Measurements from ENCODE around the gene TEX48. TPM values are rescaled to one million over a fixed set of nuclear protein-coding genes. Genes with fewer than 3 reads are reported as not detected.

TEX48 gene
- polyA plus RNA-seq, 1 of the 3 experiments (the other 2 are of a cell fraction), result 0.46 TPM

DNA sequence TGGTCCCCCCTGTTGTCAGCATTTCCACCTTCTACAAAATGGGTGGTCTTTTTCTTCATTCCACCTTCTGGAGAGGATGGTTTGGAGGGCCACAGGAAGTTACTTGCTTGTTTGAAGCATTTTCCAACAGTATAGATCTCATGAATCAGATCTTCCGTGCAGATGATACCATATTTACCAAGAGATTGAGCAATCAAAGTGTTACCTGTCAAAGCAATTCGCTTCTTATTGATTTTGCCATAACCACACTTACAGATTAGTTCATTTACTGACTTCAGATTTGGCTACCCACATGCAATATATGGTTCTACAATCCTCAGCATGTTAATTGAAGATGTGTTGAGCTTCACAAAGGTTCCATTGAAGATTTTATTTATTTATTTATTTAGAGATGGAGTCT, 14.0 kb upstream of the TEX48 start (continued):
- TF ChIP-seq, protein P1, sequence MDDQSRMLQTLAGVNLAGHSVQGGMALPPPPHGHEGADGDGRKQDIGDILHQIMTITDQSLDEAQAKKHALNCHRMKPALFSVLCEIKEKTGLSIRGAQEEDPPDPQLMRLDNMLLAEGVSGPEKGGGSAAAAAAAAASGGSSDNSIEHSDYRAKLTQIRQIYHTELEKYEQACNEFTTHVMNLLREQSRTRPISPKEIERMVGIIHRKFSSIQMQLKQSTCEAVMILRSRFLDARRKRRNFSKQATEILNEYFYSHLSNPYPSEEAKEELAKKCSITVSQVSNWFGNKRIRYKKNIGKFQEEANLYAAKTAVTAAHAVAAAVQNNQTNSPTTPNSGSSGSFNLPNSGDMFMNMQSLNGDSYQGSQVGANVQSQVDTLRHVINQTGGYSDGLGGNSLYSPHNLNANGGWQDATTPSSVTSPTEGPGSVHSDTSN (IDR thresholded peaks at IDR 0.05), result no peak

DNA sequence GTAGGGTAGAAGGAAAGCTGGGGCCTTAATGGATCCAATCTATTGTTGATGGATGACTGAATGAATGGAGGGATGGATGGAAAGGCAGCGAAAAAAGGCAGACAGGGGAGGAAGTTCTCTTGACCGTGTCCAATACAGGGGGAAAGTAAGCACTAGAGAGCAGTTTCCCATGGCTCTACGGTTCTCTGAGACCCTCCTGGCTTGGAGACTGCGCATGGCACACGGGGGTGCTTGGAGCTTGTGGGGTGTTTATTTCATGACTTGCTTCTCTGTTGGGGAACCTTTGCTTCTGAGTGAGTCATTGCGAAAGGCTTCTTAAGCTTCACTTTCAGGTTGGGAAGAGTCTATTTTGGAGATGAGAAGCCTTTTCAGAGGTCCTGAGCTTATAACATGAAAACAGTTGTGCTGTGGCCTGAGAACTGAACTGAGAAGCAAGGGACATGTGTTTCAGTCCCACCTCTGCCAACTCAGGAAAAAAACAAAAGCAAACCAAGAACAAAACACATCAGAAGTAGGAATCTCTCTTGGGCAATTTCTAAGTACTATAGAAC, 12.8 kb upstream of the TEX48 start:
- WGBS (ENCODE audit: low lambda C conversion rate), result 70% methylated on average over 6 of the region's 6 CpGs
- TF ChIP-seq RCOR1 (IDR thresholded peaks at IDR 0.05; ENCODE audit: low read length), result no peak
- no peak for TF ChIP-seq FOSL2 (IDR thresholded peaks at IDR 0.05; ENCODE audit: borderline replicate concordance, low read depth)
- TF ChIP-seq, protein P1 (IDR thresholded peaks at IDR 0.05), result no peak
- TF ChIP-seq, protein P2, sequence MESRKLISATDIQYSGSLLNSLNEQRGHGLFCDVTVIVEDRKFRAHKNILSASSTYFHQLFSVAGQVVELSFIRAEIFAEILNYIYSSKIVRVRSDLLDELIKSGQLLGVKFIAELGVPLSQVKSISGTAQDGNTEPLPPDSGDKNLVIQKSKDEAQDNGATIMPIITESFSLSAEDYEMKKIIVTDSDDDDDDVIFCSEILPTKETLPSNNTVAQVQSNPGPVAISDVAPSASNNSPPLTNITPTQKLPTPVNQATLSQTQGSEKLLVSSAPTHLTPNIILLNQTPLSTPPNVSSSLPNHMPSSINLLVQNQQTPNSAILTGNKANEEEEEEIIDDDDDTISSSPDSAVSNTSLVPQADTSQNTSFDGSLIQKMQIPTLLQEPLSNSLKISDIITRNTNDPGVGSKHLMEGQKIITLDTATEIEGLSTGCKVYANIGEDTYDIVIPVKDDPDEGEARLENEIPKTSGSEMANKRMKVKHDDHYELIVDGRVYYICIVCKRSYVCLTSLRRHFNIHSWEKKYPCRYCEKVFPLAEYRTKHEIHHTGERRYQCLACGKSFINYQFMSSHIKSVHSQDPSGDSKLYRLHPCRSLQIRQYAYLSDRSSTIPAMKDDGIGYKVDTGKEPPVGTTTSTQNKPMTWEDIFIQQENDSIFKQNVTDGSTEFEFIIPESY (IDR thresholded peaks at IDR 0.05; ENCODE audit: borderline replicate concordance, low read depth), result no peak
- TF ChIP-seq, protein P3, sequence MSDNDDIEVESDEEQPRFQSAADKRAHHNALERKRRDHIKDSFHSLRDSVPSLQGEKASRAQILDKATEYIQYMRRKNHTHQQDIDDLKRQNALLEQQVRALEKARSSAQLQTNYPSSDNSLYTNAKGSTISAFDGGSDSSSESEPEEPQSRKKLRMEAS (IDR thresholded peaks at IDR 0.05; ENCODE audit: low read depth), result no peak
- TF ChIP-seq MEF2A (IDR thresholded peaks at IDR 0.05; ENCODE audit: borderline replicate concordance, low read depth), result no peak
- peaks cover 0 to 50% of the 10 kb centered on the region in 2 experiments for H3K4me1 ChIP-seq (ENCODE audit: control insufficient read depth in 1 of 2, insufficient read depth in 2 of 2, low read depth in 1 of 2, low read length in 1 of 2)
- no peak overlapping the region for H3K4me3 ChIP-seq (ENCODE audit: low read depth in 2 of 2, low read length in 1 of 2)
- ChIA-PET CTCF (no interaction called here), POLR2A (no interaction called here)
- no peaks in the 10 kb centered on the region for H3K9me3 ChIP-seq
- H4K20me1 ChIP-seq (ENCODE audit: insufficient read depth), result no peaks in the 10 kb centered on the region
- H3K4me2 ChIP-seq, result peak overlapping the region; percentile 51
- H3K9ac ChIP-seq, result peak overlapping the region; percentile 22
- DNase-seq, result no peak
- H3K36me3 ChIP-seq (replicated peaks in 1 of 2; ENCODE audit: control insufficient read depth in 1 of 2, insufficient read depth in 2 of 2, low read length in 1 of 2), result no peaks in the 10 kb centered on the region
- no peaks in the 10 kb centered on the region for H3K27me3 ChIP-seq (ENCODE audit: insufficient read depth)
- no peaks in the 10 kb centered on the region for H3K79me2 ChIP-seq (ENCODE audit: insufficient read depth)
- peak overlapping the region; percentile 81 to 95; a peak in 3 of 4 replicates for H3K27ac ChIP-seq (ENCODE audit: low read depth in 2 of 2, low read length in 1 of 2)
- H2AFZ ChIP-seq (ENCODE audit: low read depth), result peak overlapping the region; percentile 39
- peaks cover 35% of the 10 kb centered on the region for H3F3A ChIP-seq (replicated peaks; ENCODE audit: insufficient read depth)
- no peaks in the 10 kb centered on the region for H3K9me2 ChIP-seq

DNA sequence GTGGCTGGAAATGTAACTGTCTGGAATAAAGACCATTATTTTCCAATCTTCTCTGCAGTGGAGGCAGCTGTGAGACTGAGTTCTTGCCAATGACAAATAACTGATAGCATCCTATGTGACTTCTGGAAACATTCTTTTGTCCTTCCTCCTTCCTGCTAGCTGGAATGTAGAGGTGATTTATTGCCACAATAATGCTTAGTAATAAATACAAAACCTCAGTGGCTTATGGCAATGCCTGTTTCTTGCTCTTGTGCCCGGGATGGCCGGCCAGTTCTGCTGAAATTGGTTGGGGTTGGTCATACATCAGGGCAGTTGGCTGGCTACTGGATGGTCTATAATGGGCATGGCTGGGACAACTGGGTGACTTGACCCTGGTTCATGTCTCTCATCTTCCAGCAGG, 12.2 kb upstream of the TEX48 start:
- 16% methylated on average over 2 of the region's 2 CpGs for WGBS (ENCODE audit: low lambda C conversion rate)
- Histone ChIP-seq H3K79me2 (ENCODE audit: insufficient read depth) (no peaks in the 10 kb centered on the region), H3K4me2 (peak overlapping the region; percentile 51), H3F3A (replicated peaks; ENCODE audit: insufficient read depth) (peaks cover 35% of the 10 kb centered on the region), H3K36me3 (replicated peaks in 1 of 2; ENCODE audit: control insufficient read depth in 1 of 2, insufficient read depth in 2 of 2, low read length in 1 of 2) (no peaks in the 10 kb centered on the region), H3K27me3 (ENCODE audit: insufficient read depth) (no peaks in the 10 kb centered on the region), H3K4me3 (ENCODE audit: low read depth in 2 of 2, low read length in 1 of 2) (no peak overlapping the region), H2AFZ (ENCODE audit: low read depth) (peak overlapping the region; percentile 39; the same call in 1 of the 2 replicates), H4K20me1 (ENCODE audit: insufficient read depth) (no peaks in the 10 kb centered on the region), H3K9me2 (no peaks in the 10 kb centered on the region), H3K4me1 (ENCODE audit: control insufficient read depth in 1 of 2, insufficient read depth in 2 of 2, low read depth in 1 of 2, low read length in 1 of 2) (peaks cover 0 to 50% of the 10 kb centered on the region in 2 experiments), H3K9me3 (no peaks in the 10 kb centered on the region), H3K27ac (ENCODE audit: low read depth in 2 of 2, low read length in 1 of 2) (peak overlapping the region; percentile 81 to 95; a peak in 3 of 4 replicates), H3K9ac (peak overlapping the region; percentile 22)
- ChIA-PET POLR2A (no interaction called here), CTCF (interaction anchor here (0.9 to 4.5 kb wide), 2 partner anchors 13 to 217 kb away, joined by 3 to 26 read pairs; partner anchors contain the start of gene TEX48)
- no peak for DNase-seq
- peak; percentile 82 for TF ChIP-seq FOSL2 (IDR thresholded peaks at IDR 0.05; ENCODE audit: borderline replicate concordance, low read depth)
- TF ChIP-seq, protein P2 (IDR thresholded peaks at IDR 0.05; ENCODE audit: borderline replicate concordance, low read depth), result peak; percentile 62; the same call in 1 of the 2 replicates
- TF ChIP-seq, protein P4, sequence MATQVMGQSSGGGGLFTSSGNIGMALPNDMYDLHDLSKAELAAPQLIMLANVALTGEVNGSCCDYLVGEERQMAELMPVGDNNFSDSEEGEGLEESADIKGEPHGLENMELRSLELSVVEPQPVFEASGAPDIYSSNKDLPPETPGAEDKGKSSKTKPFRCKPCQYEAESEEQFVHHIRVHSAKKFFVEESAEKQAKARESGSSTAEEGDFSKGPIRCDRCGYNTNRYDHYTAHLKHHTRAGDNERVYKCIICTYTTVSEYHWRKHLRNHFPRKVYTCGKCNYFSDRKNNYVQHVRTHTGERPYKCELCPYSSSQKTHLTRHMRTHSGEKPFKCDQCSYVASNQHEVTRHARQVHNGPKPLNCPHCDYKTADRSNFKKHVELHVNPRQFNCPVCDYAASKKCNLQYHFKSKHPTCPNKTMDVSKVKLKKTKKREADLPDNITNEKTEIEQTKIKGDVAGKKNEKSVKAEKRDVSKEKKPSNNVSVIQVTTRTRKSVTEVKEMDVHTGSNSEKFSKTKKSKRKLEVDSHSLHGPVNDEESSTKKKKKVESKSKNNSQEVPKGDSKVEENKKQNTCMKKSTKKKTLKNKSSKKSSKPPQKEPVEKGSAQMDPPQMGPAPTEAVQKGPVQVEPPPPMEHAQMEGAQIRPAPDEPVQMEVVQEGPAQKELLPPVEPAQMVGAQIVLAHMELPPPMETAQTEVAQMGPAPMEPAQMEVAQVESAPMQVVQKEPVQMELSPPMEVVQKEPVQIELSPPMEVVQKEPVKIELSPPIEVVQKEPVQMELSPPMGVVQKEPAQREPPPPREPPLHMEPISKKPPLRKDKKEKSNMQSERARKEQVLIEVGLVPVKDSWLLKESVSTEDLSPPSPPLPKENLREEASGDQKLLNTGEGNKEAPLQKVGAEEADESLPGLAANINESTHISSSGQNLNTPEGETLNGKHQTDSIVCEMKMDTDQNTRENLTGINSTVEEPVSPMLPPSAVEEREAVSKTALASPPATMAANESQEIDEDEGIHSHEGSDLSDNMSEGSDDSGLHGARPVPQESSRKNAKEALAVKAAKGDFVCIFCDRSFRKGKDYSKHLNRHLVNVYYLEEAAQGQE (IDR thresholded peaks at IDR 0.05; ENCODE audit: low read depth, low read length), result 0 out of 2 replicates have a peak, but pooled peaks have one; percentile 30
- TF ChIP-seq FOXM1 (IDR thresholded peaks at IDR 0.05; ENCODE audit: low read depth), result peak; percentile 88; the same call in 1 of the 2 replicates
- TF ChIP-seq ELF1 (IDR thresholded peaks at IDR 0.05), result no peak; the same call in 1 of the 2 replicates
- peak; percentile 53 to 98 for TF ChIP-seq EP300 (IDR thresholded peaks at IDR 0.05; ENCODE audit: borderline replicate concordance in 1 of 2, low read depth in 1 of 2, low read length in 1 of 2)
- TF ChIP-seq GABPA (IDR thresholded peaks at IDR 0.05; ENCODE audit: low read depth), result 0 out of 2 replicates have a peak, but pooled peaks have one; percentile 13
- TF ChIP-seq RXRA (IDR thresholded peaks at IDR 0.05; ENCODE audit: borderline replicate concordance, low read depth), result peak; percentile 90; the same call in 1 of the 2 replicates
- TF ChIP-seq MEF2A (IDR thresholded peaks at IDR 0.05; ENCODE audit: borderline replicate concordance, low read depth), result 0 out of 2 replicates have a peak, but pooled peaks have one; percentile 40
